Epithelial cell of umbilical artery (primary cell): Measurements from ENCODE around the gene ST6GALNAC6. TPM values are rescaled to one million over a fixed set of nuclear protein-coding genes. Genes with fewer than 3 reads are reported as not detected.

ENCODE experiments used
- total RNA-seq: library from RNA; depleted of rRNA; stranded (reverse); fragments of >200 nt; gene quantifications from 2 replicates; pipeline ENCODE4 v1.2.3, GENCODE V29; 2014

ST6GALNAC6 gene, protein sequence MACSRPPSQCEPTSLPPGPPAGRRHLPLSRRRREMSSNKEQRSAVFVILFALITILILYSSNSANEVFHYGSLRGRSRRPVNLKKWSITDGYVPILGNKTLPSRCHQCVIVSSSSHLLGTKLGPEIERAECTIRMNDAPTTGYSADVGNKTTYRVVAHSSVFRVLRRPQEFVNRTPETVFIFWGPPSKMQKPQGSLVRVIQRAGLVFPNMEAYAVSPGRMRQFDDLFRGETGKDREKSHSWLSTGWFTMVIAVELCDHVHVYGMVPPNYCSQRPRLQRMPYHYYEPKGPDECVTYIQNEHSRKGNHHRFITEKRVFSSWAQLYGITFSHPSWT
- total RNA-seq, result 23.4 and 32.2 TPM in 2 replicates

DNA sequence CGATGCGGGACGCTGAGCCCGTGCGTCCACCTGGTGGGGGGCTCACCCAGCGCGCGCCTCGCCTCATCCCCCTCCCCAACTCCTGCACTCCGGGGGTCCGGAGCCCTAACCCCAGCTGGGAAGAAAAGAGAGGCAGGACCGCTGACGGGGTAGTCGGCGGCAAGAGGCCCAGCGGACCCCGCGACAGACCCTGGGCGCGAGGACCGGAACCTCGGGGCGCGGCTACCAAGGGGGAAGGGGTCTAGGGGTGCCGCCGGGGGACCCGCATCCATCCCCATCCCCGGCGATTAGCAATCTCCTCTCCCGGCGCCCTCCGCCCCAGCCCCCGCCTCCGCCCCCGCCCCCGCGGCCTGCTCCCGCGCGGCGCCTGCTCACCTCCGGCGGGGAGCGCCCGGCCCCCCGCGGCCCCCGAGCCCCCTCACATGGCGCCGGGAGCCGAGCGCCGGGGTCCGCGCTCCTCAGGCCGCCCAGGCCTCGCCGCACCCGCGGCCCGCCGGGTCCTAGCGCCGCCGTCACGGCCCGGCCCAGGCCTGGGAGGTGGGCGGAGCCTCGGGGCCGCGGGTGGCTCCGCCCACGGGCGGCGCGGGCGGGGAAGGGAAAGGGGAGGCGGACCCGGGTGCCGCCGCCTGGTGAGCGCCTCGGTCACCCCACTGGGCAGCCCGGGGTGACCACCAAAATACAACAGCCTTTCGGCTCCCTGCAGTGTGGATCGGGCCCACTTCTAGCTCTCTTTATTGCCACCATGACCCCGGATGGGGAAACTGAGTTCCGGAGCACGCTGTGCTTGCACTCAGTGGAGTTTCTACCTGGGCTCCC is at the start of gene ST6GALNAC6:
Gene ST6GALNAC6, minus strand, starts transcription at position 476 of the 816 bp plus-strand sequence. CDS start 1,622 bp downstream, outside the sequence.

DNA sequence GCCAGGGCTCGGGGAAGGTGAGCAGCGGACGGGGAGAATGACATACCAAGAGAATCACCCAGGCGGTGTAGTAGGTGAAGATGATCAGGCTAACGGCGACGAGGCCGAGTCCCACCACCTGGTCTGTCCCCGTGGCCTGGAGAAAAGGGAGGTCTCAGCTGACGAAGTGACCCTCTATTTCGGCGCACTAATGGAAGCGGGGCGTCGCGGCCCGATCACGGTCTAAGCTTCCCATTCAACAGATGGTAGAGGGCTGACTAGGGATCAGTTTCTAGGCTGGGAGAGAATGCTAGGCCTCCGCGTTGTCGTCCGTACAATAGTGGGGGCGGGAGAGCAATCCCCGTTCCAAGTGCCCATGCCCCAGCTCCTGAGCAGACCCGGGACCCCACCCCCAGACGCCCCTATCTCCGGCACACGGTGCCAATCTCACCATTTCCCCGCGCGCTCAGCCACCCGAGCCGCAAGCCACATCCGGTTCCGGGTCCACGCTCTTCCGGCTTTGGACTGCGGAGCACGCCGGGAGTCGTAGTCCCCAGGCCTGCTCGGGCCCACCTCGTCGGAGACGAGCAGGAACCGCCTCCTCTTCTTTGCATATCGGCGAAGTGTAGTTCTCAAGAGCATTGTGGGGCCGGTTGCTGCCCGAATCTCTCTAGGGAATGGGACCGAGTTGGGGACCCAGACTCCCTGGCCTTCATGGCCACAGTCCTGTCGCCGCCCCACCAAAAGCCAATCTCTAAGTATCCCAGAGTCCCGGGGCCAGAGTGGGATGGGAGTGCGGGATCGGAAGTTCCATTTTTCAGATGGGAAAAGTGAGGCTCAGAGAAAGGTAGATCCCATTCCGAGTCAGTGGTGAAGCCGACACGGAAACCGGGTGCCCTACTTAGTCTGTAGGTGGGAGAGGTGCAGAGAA is 38.2 kb upstream of the ST6GALNAC6 start, which contains the start of gene DPM2:
Gene DPM2, minus strand, starts transcription at position 467 of the 910 bp plus-strand sequence. Its CDS starts 34 bp downstream, at position 433.

DNA sequence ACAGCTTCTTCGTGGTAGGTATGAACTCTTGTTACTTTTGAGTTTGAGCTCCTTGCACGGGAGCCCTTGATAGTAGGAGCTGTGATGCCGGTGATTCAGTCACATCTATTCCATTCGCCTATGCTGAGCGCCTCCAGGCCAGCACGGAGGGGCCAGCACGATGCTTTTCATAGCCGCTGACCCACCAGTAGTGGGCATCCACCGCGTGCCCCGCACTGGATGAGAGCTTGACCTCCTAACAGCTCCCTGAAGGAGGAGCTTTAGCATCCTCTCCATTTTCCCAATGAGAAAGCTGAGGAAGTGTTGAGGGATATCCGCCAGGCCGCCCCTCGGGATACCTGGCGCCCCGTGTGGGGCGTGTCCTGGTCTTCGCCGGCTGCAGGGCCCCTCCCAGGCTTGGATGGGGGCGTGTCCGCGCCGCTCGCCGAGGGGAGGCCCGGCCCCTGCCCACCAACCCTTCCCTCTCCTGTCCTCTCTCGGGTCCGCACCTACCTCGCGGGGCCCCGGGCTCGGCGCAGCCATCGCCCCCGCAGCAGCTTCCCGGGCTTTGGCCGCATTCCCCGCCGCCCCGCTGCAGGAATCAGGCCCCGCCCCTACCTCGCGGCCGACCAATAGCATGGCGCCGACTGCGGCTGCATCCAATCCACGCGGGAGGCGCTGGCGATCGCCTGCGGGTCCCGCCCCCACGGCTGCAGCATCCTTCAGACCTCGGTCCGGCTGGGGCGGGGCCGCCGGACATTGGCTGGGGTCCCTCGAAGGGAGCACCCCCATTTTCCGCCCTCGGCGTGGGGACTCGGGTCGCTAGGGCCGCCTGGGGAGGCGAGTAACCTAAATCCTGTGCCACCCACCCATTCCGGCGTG is 31.1 kb upstream of the ST6GALNAC6 start, which contains the start of gene PIP5KL1:
Gene PIP5KL1, minus strand, starts transcription at position 547 of the 861 bp plus-strand sequence. Its CDS starts 25 bp downstream, at position 522.

DNA sequence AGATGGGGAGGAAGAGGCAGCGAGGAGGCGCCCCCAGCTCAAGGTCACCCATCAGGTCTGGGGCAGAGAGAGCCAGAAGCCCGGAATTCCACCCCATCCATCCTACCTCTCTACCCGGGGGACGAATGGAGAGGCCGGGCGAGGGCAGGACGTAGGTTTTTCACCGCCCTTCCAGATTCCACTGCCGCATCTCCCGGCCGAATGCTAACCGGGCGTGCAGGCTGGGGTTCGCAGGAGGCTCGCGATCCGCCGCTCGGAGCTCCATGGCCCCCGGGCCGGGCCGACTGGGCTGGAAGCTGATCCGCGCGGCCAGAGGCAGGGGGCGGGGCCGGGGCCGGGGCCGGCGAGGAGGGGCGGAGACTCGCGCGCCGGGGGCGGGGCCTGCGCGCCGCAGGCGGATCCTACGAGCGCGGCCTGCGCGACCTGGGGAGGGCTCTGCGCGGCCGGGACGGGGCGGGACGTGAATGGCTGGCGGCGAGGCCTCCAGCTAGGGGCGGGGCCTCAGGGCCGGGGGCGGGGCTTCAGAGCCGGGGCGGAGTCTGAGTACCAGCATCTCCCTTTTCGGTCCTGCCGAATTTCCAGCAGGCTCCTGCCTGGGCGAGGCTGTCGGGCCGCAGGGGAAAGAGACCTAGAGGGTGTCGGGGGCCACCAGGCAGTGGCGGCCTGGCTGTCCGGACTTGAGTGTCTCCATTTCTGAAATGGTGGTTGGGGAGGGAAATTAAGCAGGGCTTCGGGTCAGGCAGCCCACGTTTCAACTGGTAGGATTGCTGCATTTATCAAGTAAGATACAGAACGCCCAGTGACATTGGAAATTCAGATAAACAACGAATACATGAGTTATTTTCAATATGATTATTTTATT is 17.5 kb upstream of the ST6GALNAC6 start, which contains the start of gene ST6GALNAC4:
Gene ST6GALNAC4, minus strand, starts transcription at position 322 of the 862 bp plus-strand sequence. CDS start 622 bp downstream, outside the sequence.

DNA sequence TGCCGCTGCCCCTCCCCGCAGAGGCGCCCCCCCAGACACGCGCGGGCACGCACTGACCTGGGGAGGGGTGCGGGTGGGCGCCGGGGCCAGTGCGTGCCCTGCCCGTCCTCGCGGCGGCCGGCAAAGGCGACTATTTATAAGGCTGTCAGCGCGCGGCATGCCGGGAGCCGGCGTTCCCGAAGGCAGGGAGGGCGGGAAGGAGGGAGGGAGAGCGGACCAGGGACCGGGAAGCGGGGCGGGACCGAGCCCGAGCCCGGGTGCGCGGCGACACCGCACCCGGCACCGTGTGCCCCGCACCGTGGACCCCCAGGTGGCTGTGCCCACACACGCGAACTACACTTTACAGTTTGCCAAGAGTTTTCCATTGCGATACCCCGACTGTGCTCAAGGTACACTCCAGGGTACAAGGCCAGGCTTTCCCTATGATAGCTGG is 21.8 kb downstream of the ST6GALNAC6 start, which contains the start of gene AK1:
Gene AK1, minus strand, starts transcription at position 110 of the 433 bp plus-strand sequence. CDS start 3,058 bp downstream, outside the sequence.

DNA sequence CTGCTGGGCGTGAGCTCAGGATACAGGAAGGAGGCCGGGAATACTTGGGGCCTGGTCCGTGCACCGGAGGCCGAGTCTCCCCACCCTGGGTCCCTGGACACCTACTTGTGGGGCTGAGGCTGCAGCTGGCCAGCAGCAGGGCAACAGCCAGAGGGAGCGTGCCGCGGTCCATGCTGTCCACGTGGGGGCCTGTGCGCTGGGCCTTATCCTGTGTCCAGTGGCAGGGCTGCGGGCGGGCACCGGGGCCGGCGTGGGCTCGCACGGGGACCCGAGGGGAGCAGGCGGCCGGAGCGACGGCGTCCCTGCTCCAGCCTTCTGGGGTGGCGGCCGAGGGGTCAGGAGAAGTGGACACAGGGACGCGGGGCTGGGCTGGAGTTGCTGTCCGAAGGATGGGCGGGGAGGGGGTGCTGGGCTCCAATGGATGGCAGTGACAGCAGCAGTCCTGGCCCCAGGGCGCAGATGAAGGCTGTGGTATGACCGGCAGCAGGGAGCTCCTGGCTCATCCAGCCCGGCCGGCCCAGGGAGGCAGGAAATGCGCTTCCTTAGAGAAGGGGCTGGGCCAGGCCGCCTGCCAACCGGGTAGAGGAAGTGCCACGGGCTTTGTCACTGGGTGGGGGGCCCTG is 45.1 kb downstream of the ST6GALNAC6 start, which contains the start of gene ENG:
Gene ENG, minus strand, starts transcription at position 475 of the 623 bp plus-strand sequence. Its CDS starts 303 bp downstream, at position 172.

Other genes starting within 250 kb of the ST6GALNAC6 start
- gene CFAP157, start 192.6 kb downstream of the ST6GALNAC6 start, total RNA-seq, result not detected in 2 replicates
- gene PTRH1, start 183.9 kb downstream of the ST6GALNAC6 start, total RNA-seq, result 30.7 and 35.4 TPM in 2 replicates
- gene TTC16, start 183.5 kb downstream of the ST6GALNAC6 start, total RNA-seq, result not detected in 2 replicates
- gene TOR2A, start 164.3 kb downstream of the ST6GALNAC6 start, total RNA-seq, result 7.3 and 8.8 TPM in 2 replicates
- 40.4 and 57.2 TPM in 2 replicates for gene SH2D3C, start 120.9 kb downstream of the ST6GALNAC6 start, total RNA-seq
- 124 and 162 TPM in 2 replicates for gene CDK9, start 113.6 kb downstream of the ST6GALNAC6 start, total RNA-seq
- gene FPGS, start 96.7 kb downstream of the ST6GALNAC6 start, total RNA-seq, result 73.7 and 110 TPM in 2 replicates
- 12.6 and 38.3 TPM in 2 replicates for gene ENG, start 44.9 kb downstream of the ST6GALNAC6 start, total RNA-seq
- 30.1 and 43.5 TPM in 2 replicates for gene AK1, start 21.9 kb downstream of the ST6GALNAC6 start, total RNA-seq
- 38.3 and 53.8 TPM in 2 replicates for gene ST6GALNAC4, start 17.4 kb upstream of the ST6GALNAC6 start, total RNA-seq
- gene PIP5KL1, start 31.2 kb upstream of the ST6GALNAC6 start, total RNA-seq, result 0.65 and 0.91 TPM in 2 replicates
- 5.9 and 8.8 TPM in 2 replicates for gene DPM2, start 38.3 kb upstream of the ST6GALNAC6 start, total RNA-seq
- gene EEIG1, start 81.4 kb upstream of the ST6GALNAC6 start, total RNA-seq, result 0.97 and 1.4 TPM in 2 replicates
- 7.6 and 9.4 TPM in 2 replicates for gene NAIF1, start 167.7 kb upstream of the ST6GALNAC6 start, total RNA-seq
- gene SLC25A25, start 168.6 kb upstream of the ST6GALNAC6 start, total RNA-seq, result 15.9 and 20.1 TPM in 2 replicates
- 75.1 and 88.7 TPM in 2 replicates for gene PTGES2, start 228.1 kb upstream of the ST6GALNAC6 start, total RNA-seq
- gene LCN2, start 249.8 kb upstream of the ST6GALNAC6 start, total RNA-seq, result not detected in 2 replicates